Transverse colon (tissue), 4 donors: ENCODE measurements around the gene GOLPH3. TPM values are rescaled to one million over a fixed set of nuclear protein-coding genes. Genes with fewer than 3 reads are reported as not detected.
A peak's percentile ranks its signal among the peaks of the same experiment; 100 is the strongest.
"Not testable (repeated sequence)": the region's sequence is repeated elsewhere in the genome, so short reads cannot be mapped to it uniquely, and the experiment has no call there.

Experiments used
- DNase-seq: peaks from one replicate; pipeline ENCODE4 v3.0.0-alpha.2; 2019
- H3K27ac ChIP-seq, 4 donors: fragments of 200-600 bp; sonication (generic); 2 replicates each; pipeline ENCODE4 v1.5.1; 2016 to 2018; ENCODE audit warnings: inconsistent platforms in 4 of 4
- H3K27me3 ChIP-seq: fragments of 200-600 bp; sonication (generic); 2 replicates; pipeline ENCODE4 v1.5.1; 2017; ENCODE audit warnings: inconsistent platforms
- H3K36me3 ChIP-seq, 4 donors: fragments of 200-600 bp; sonication (generic); 2 replicates each; pipeline ENCODE4 v1.5.1; 2017 to 2019; ENCODE audit warnings: inconsistent platforms in 4 of 4
- H3K4me1 ChIP-seq, 4 donors: fragments of 200-600 bp; sonication (generic); 2 replicates each; pipeline ENCODE4 v1.5.1; 2017 to 2020; ENCODE audit warnings: inconsistent platforms in 4 of 4
- H3K4me3 ChIP-seq, 4 donors: fragments of 200-600 bp; sonication (generic); 1 replicate in 1 of 4; 2 replicates in 3 of 4; pipeline versions ENCODE4 v1.5.1 to v1.6.1; 2017 to 2019; ENCODE audit warnings: inconsistent platforms in 4 of 4
- H3K9me3 ChIP-seq, 2 donors: fragments of 200-600 bp; sonication (generic); 2 replicates each; pipeline ENCODE4 v1.5.1; 2017 to 2019; ENCODE audit warnings: inconsistent platforms in 2 of 2
- CTCF ChIP-seq, 5 experiments: fragments of 200-600 bp in 3 of 5; fragments of 450-650 bp in 2 of 5; sonication (generic) in 3 of 5; IDR thresholded peaks; 1 replicate in 2 of 5; 2 replicates in 3 of 5; pipeline ENCODE4 v1.5.1; 2016 to 2017; ENCODE audit warnings: antibody characterized with exemption in 5 of 5, inconsistent platforms in 3 of 5, mild to moderate bottlenecking in 2 of 5, moderate library complexity in 1 of 5
- EP300 ChIP-seq: sonication (generic); formaldehyde crosslinking; IDR thresholded peaks from one replicate; pipeline ENCODE4 v1.6.1; 2017; ENCODE audit warnings: antibody characterized with exemption, low read depth
- POLR2A ChIP-seq: fragments of 450-650 bp; IDR thresholded peaks from one replicate; pipeline ENCODE4 v1.6.1; 2016; ENCODE audit warnings: antibody characterized with exemption, mild to moderate bottlenecking, moderate library complexity
- POLR2AphosphoS5 ChIP-seq, 3 donors: sonication (generic); formaldehyde crosslinking; IDR thresholded peaks; one replicate each; pipeline ENCODE4 v1.6.1; 2016; ENCODE audit warnings: antibody characterized with exemption in 3 of 3
- WGBS, 2 donors: methylation state at CpG; one replicate each; pipeline ENCODE4 v1.1.5; 2018; ENCODE audit warnings: low coverage in 1 of 2; 5-methylcytosine and 5-hydroxymethylcytosine counted together
- in situ Hi-C, 4 donors: fragments of 200-750 bp; cut with MboI; loops; one replicate each; pipeline versions ENCODE4 v1.15.0 to v1.15.1; 2017; ENCODE audit warnings: low sequenced_read_pairs in 3 of 4, low pct_ligation_motif_present in 1 of 4, low pct_unique_long_range_greater_than_20kb in 1 of 4
- intact Hi-C: fragments of 100-400 bp; cut with DNase I; formaldehyde crosslinking; loops from one replicate; pipeline ENCODE4 v1.15.1; 2023; ENCODE audit warnings: low total_unique reads
- total RNA-seq, 4 donors: library from RNA; depleted of rRNA; stranded (reverse); fragments of >200 nt; gene quantifications; one replicate each; pipeline ENCODE4 v1.1.0, GENCODE V29; 2016

GOLPH3 gene
- total RNA-seq, 4 donors from 2014 or later = 52.1 to 666 (median 132) TPM

DNA sequence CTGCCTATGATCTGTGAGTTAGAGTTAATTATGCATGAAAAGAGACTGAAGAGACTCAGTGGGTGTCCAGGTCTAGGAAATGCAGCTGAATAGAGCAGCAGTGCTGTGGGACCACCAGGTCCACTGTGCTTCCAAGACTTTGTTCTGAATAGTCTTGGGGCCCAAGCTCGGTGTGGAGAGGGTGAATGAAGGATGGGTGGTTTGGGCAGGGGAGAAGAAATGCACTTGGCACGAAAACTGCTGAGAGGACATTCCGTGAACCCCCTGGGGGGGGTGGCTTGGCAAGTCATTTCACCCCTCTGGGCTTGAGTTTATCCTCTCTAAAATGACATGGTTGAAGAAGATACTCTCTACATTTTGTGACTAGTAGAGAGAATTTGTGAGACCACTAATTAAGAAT is 36.0 kb upstream of the GOLPH3 start:
- TF ChIP-seq POLR2A = no peak
- no peak for TF ChIP-seq CTCF (IDR thresholded peaks at IDR 0.05)
- no peak for TF ChIP-seq EP300
- TF ChIP-seq POLR2AphosphoS5 (IDR thresholded peaks at IDR 0.05) = no peak
- WGBS, 2 donors = 72% methylated on average over 3 of the region's 3 CpGs; no CpG with 5 or more reads in 1 of the 2 donors
- H3K4me3 ChIP-seq = no peak overlapping the region
- no peaks in the 10 kb centered on the region for H3K27me3 ChIP-seq
- H3K36me3 ChIP-seq = no peaks in the 10 kb centered on the region
- peaks cover 0 to 3% (median 0%) of the 10 kb centered on the region in 4 donors for H3K4me1 ChIP-seq
- no peak for DNase-seq
- intact Hi-C loops = no loop called here
- no peaks in the 10 kb centered on the region for H3K9me3 ChIP-seq
- in situ Hi-C loops = no loop called here
- H3K27ac ChIP-seq = no peak overlapping the region

GRCh38 chr5:32208837-32209236 is 34.7 kb upstream of the GOLPH3 start:
- in situ Hi-C loops, intact Hi-C loops, H3K27me3 ChIP-seq, H3K4me3 ChIP-seq, H3K9me3 ChIP-seq, H3K36me3 ChIP-seq, H3K27ac ChIP-seq, DNase-seq, H3K4me1 ChIP-seq: not testable (repeated sequence)
- WGBS, 2 donors = 90% methylated on average over 6 of the region's 31 CpGs; no CpG with 5 or more reads in 1 of the 2 donors

DNA sequence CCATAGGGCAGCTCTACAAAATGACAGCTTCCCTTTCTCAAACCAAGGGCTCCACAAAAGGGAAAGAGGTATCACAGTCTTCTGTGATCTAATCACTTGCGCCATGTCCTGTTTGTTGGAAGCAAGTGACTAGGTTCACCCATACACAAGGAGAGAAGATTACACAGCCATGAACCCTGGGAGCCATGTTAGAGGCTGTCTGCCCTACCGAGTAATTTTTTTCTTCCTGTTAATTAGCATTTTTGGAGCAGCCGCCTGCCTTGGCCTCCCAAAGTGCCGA is 33.2 kb upstream of the GOLPH3 start:
- in situ Hi-C loops = no loop called here
- H3K4me1 ChIP-seq = peaks cover 0 to 3% (median 0%) of the 10 kb centered on the region in 4 donors
- no peak overlapping the region for H3K4me3 ChIP-seq
- 86 to 100% methylated on average over 1 to 4 of the region's 4 CpGs for WGBS, 2 donors
- no peak for TF ChIP-seq EP300
- TF ChIP-seq CTCF (IDR thresholded peaks at IDR 0.05) = no peak
- no peak for TF ChIP-seq POLR2AphosphoS5 (IDR thresholded peaks at IDR 0.05)
- no peak for TF ChIP-seq POLR2A
- peak overlapping the region in 1 of 4 donors; percentile 17 for H3K27ac ChIP-seq
- DNase-seq = no peak
- intact Hi-C loops = no loop called here
- H3K9me3 ChIP-seq = no peaks in the 10 kb centered on the region
- H3K36me3 ChIP-seq = no peaks in the 10 kb centered on the region
- H3K27me3 ChIP-seq = no peaks in the 10 kb centered on the region

DNA sequence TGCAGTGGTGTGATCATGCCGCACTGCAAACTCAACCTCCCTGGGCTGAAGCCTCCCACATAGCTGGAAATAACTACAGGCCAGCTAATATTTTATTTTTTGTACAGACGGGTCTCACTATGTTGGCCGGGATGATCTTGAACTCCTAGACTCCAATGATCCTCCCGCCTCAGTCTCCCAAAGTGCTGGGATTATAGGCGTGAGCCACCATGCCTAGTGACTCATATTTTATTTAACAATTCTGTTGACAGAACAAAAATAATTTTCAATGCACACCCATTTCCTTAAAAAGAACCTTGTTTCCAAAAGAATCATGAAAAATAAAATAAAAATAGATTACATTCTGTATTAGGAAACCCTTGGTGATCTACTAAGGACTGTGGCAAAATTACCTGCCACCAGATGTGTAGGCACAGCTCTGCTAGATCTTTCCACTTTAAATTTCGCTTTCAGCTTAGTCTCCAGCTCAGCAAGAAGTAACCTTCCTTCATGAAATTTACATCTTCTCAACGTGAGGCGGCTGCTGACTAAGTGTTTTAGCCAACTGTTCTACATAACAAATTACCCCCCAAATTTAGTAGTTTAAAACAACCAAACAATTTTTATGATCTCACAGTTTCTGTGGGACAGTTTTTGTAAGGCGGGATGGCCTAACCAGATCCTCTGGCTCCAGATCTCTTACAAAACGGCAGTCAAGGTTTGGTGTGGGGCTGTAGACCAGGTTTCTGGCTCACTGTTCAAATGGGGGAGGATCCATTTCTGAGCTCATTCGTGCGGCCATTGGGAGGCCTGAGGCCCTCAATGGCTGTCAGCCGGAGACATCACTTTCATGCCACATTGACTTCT is 32.6 kb upstream of the GOLPH3 start:
- no peak for DNase-seq
- Histone ChIP-seq H3K4me3 (no peak overlapping the region), H3K9me3 (no peaks in the 10 kb centered on the region), H3K36me3 (no peaks in the 10 kb centered on the region), H3K27me3 (no peaks in the 10 kb centered on the region), H3K27ac (peak overlapping the region in 1 of 4 donors; percentile 17), H3K4me1 (peaks cover 0 to 3% (median 0%) of the 10 kb centered on the region in 4 donors)
- in situ Hi-C loops = no loop called here
- 77 to 86% methylated on average over 9 to 13 of the region's 13 CpGs for WGBS, 2 donors
- TF ChIP-seq EP300 = no peak
- TF ChIP-seq CTCF (IDR thresholded peaks at IDR 0.05) = no peak
- TF ChIP-seq POLR2AphosphoS5 (IDR thresholded peaks at IDR 0.05) = no peak
- TF ChIP-seq POLR2A = no peak
- intact Hi-C loops = no loop called here

GRCh38 chr5:32206053-32206452 is 31.9 kb upstream of the GOLPH3 start:
- H3K27ac ChIP-seq = no peak overlapping the region
- H3K27me3 ChIP-seq = no peaks in the 10 kb centered on the region
- in situ Hi-C loops (no loop called here), intact Hi-C loops (no loop called here)
- H3K4me1 ChIP-seq = peaks cover 0 to 3% (median 0%) of the 10 kb centered on the region in 4 donors
- no peak for TF ChIP-seq EP300
- TF ChIP-seq CTCF (IDR thresholded peaks at IDR 0.05) = no peak
- no peak for TF ChIP-seq POLR2AphosphoS5 (IDR thresholded peaks at IDR 0.05)
- no peak for TF ChIP-seq POLR2A
- no peaks in the 10 kb centered on the region for H3K9me3 ChIP-seq
- WGBS, 2 donors = 71 to 77% methylated on average over 5 of the region's 5 CpGs
- no peaks in the 10 kb centered on the region for H3K36me3 ChIP-seq
- DNase-seq = no peak
- H3K4me3 ChIP-seq = no peak overlapping the region
